Embryonic facial prominence (tissue), 1 donor: Measurements from ENCODE around the gene CAPN13.

Experiments used
- DNase-seq: peaks from one replicate; pipeline ENCODE4 v3.0.0-alpha.2; 2016; ENCODE audit errors: extremely low spot score

The CAPN13 gene

DNA sequence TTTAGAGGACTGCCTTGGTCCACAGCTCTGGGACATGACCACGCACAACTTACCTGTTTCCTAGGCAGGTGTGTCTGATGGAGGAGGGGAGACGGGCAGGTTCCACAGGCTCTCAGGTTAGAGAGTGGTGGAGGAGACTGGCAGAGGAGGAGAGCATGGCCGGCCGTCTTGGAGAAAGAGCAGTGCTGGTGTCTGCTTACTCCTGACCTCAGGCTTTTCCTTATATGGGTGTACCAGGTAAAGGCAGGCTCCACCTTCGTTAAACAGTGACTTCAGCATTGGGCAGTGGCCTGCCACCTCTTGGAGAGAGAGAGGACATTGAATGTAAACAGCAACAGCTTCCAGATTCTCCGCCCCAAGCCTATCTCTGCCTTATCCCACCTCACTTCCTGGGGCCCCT, at the start of gene CAPN13:
Gene CAPN13, minus strand, starts transcription at position 198 of the 400 bp plus-strand sequence. CDS start 20,121 bp downstream, outside the sequence.
- no peak for DNase-seq

DNA sequence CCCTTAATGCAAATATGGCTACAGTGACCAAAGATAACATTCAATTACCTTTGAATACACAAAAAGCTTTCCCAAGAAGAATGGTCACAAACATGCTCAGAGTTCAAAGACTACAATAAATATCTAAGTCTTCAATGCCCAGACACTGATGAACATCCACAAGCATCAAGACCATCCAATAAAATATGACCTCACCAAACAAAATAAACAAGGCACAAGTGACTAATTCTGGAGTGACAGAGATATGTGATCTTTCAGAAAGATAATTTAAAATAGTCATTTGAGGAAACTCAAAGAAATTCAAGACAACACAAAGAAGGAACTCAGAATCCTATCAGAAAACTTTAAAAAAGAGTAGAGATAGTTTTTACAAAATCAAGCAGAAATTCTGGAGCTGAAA, 40.6 kb upstream of the CAPN13 start:
- DNase-seq, result no peak

DNA sequence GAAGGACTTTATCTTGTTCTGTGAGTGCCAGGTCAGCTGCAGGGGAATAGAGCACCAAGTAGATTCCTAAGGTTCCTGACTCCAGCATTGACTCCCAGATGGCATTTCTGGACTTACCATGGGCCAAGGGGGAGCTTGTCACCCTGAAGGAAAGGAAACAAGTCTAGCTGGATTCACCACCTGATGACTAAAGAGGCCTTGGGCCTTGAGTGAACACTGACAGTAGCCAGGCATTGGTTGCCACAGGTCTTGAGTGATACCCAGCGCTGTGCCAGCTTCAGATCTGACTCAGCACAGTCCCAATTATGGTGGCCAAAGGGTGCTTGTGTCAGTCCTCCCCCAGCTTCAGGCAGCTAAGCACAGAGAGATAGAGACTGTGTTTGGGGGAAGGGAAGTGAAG, 40.1 kb upstream of the CAPN13 start:
- no peak for DNase-seq

GRCh38 chr2:30828586-30828985, 21.3 kb upstream of the CAPN13 start:
- no peak for DNase-seq

DNA sequence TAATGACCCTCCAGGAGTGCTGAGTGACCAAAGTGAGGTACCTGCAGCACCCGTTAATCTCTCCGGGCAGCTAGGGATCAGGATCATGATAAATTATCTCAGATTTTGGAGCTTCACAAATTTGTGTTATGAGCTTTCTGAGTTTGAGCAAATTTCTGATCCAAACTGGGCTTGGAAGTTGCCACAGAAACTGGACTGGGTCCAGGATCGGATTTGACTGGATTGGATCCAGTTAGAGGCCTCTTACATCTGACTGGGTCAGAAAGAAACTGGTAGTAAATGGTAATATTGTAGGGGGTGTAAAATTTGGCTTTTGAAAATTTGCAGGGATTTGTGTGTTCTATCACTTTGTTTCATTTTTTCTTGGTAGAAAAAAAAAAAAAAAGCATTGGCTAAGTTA, 19.7 kb upstream of the CAPN13 start:
- DNase-seq, result no peak

DNA sequence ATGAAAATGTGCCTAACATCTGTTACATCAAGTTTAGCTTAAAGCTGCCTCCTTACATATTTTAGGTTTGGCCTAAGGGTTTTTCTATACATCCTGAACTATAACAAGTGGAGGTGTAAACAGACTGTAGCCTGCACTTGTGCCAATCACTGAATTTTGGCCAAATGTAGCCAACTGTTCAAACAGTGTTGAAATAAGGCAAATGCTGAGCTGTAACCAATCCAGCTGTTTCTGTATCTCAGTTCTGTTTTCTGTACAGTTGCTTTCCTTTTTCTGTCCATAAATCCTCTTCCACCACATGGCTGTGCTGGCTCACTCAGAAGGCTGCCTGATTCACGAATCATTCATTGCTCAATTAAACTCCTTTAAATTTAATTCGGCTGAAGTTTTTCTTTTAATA, 19.2 kb upstream of the CAPN13 start:
- no peak for DNase-seq

DNA sequence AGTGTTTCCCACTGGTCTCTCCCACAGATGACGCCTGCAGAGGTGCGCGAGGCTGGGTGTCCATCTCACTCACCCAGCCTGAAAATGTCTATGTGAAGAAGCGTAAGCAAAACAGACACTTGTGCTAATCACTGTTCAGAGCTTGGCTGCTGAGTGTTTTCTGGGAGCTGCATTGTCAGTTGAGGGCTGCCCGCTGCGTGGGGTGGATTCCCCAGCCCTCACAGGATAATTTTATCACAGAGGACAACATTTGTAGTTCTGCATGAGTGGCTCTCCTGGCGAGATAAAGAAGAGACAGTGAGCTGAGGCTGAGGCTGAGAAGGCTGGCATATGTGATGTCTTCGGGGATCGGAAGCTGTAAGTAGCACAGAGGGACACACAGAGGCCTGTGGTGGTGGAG, 16.2 kb upstream of the CAPN13 start:
- no peak for DNase-seq

GRCh38 chr2:30821960-30822359, 14.7 kb upstream of the CAPN13 start:
- DNase-seq, result no peak

DNA sequence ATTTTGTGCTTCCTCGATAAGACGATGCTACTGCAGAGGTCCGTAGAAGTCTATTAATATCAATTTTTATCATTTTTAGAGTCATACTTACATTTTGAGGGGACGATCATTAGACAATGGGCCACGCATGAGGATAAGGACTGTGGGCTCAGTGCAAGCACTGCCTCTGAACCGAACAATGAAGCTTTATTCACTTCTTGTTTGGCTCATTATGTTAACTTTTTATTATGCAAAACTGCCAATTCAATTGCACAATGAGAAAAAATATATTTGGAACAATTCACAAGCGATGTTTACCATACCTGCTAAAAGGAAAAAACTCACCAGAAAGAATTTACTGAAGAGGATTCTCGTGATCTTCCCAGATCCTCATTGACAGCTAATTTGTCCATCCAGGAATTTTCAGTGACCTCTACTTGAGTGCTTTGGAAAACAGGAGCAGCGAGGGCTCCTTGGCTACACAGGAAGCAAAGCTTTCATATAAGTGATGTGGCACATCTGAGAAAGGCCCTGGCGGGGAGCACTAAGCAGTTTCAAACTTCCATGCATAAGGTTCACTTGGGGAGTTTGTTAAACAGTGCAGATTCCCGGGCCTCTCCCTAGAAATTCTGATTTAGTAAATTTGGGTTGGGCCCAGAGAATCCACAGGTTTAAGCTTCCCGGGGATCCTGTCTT, 13.3 kb upstream of the CAPN13 start:
- no peak for DNase-seq

- no peak for DNase-seq
Measured at GRCh38 chr2:30809938-30810337, 2.7 kb upstream of the CAPN13 start.

- DNase-seq, result no peak
Measured at GRCh38 chr2:30808695-30809094, 1.4 kb upstream of the CAPN13 start.

- no peak for DNase-seq
Measured at GRCh38 chr2:30803281-30803680, 4.0 kb downstream of the CAPN13 start.

DNA sequence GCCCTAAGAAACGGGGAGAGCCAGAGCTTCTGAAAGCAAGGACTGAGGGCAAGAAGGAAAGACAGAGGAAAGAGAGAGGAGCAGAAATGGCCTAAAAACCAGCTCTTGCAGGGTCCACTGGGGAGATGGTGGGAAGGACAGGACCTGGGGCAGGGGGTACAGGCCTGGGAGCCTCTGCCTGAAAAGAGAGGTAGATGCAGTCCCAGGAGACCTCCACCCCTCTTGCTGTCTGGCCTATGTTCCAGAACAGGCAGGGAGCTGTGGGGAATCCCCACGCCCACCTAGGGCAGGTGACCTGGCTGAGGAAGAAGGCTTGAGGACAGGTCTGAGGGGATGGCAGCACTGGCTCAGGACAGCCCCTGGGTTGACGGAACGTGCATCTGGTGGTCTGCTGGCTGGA, 4.6 kb downstream of the CAPN13 start:
- no peak for DNase-seq

- DNase-seq, result no peak
Measured at GRCh38 chr2:30801821-30802455, 5.3 kb downstream of the CAPN13 start.

GRCh38 chr2:30800159-30800558, 7.1 kb downstream of the CAPN13 start:
- no peak for DNase-seq

DNA sequence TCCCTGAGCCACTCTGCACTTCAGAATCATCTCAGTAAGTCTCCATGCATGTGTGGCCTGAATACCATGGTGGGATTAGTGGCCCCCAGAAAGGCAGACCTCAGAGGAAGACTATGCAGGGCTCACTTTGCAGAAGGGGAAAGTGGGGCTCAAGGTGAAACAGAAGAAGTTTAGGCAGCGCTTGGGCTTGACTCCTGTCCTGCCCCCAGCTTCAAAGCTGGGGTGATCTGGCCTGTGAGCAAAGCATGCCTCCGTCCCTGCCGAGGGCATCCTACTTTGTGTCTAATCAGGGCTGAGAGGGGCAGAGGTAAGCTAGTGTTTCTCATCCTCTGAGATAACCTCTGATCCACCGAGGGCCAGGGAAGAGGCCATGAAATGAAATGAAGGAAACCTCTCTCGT, 7.9 kb downstream of the CAPN13 start:
- no peak for DNase-seq

DNA sequence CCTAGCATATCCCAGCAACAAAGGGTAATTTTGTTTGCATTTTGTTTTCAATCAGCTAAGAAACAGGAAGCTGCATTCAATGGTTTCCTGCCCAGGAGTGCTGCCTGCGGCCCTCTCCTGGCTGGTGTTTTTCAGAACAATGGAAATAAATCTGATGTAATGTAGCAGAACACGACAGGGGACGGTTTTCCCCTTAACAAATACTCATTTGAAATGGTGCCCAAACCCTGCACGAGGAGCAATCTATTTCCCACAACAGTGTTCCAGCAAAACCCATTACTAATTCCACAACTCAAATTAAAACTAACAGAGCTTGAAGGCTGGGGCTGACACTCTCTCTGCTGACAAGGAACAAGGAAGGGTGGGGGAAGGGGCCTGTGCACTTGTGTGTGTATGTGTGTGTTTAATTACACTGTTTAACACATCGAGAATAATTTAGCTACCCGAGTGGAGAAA, 8.7 kb downstream of the CAPN13 start:
- no peak for DNase-seq

DNA sequence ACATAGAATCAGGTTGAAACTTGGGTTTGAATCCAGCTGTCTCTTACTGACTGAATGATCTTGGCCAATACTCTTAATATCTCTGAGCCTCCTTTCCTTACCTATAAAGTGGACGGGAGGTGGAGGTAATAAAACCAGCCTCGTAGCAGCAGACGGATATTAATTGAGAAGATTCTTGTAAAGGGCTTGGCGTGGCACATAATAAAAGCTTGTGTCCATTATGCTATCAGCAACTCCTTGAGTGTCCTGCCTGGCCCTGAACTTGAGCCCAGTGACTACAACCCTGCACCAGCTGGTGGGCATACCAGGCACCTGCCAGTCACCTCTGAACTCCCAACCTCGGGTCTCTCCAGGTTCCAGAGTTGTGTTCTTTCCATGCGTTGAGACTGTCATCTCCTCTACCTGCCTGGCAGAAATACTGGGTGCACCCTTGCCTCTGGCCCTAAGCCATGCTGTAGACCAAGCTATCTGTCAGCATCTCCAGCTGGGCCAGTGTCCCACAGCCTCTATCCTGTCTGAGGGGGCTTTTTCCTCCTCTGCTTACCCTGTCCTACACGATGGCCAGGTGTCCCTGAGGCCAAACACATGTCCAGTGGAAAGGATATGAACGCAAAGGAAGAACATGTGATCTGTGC, 9.7 kb downstream of the CAPN13 start:
- DNase-seq, result no peak

DNA sequence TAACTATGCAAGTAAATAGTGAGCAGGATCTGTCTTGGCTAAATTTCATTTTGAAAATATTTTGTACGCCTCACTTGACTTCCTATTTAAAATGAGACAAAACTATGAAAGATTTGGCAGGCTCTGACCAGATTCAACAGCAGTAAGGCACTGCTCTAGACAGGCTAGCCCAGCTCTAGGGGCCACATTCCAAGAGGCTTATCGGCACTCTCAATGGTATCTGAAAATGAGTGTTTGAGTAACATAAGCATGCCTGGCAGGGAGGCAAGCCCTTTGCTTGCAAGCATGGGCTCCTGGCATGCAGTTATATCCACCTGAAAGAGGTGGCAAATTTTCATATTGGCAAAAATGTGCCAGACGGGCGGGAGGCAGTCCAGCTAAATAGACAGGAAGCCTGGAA, 10.5 kb downstream of the CAPN13 start:
- DNase-seq, result no peak

GRCh38 chr2:30792521-30792920, 14.7 kb downstream of the CAPN13 start:
- no peak for DNase-seq

DNA sequence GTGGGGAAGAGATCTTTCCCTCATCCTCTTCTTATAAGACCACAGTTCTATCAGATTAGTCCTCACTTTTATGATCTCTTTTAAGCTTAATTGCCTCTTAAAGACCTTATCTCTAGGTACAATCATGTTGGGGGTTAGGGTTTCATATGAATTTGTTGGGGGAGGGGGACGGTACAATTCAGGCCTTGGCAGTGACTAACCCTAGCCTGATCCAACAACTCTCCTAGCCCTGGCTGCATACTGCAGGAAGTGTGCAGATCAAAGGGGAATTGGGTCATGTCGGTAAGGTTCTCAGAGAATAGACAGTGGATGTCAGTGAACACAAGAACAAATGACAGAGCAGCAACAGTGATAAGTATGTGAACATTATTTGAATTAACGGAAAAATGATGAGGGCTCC, 16.4 kb downstream of the CAPN13 start:
- no peak for DNase-seq

DNA sequence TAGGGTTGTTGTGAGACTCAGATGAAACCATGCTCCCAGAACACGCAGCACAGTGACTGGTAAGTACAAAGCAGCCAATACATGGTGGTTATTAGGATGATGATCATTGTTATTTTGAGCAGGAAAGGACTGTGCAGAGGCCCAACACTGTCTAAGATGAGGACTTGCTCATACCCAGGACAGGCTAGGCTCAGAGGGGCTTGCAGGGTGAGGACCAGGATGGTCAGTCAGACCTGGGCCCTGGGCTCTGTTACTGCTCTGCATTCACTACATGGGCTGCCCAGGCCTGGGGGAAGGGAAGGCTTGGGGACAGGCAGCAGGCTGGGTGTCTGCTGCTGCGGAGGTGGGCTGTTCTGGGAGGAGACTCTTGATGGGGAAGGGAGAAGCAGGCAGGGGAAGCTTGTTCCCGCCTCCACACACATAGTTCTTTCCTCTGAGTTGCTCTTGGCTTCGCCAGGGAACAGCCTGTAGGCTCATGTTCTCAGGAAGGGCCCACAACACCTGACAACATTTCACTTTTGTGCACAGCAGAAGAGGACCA, 17.5 kb downstream of the CAPN13 start:
- no peak for DNase-seq
